NCI-H446 (cell line): ENCODE data around the gene HOXA11.

ENCODE experiments used
- DNase-seq, 2 experiments: peaks; one replicate each; lab custom pipeline; 2025; lab: John Stamatoyannopoulos, UW

HOXA11 gene

GRCh38 chr7:27169658-27170425 lies 15.2 kb downstream of the HOXA11 start:
- DNase-seq: peak in 1 of 2 experiments; percentile 58

GRCh38 chr7:27168265-27168947 lies 16.6 kb downstream of the HOXA11 start:
- peak in 1 of 2 experiments; percentile 65 for DNase-seq

- peak in 1 of 2 experiments; percentile 45 for DNase-seq
Measured at GRCh38 chr7:27167916-27168264, 17.1 kb downstream of the HOXA11 start.

- DNase-seq: no peak
Measured at GRCh38 chr7:27166531-27167505, 18.2 kb downstream of the HOXA11 start.

- DNase-seq: no peak
Measured at GRCh38 chr7:27165996-27166530, 19.0 kb downstream of the HOXA11 start.

GRCh38 chr7:27165089-27165995 lies 19.7 kb downstream of the HOXA11 start, which contains the start of gene HOXA9:
Gene HOXA9, minus strand, starts transcription at chr7:27165537. Its CDS starts 80 bp downstream, at chr7:27165457.
- no peak for DNase-seq

GRCh38 chr7:27164367-27165088 lies 20.5 kb downstream of the HOXA11 start:
- no peak for DNase-seq

- no peak for DNase-seq
Measured at GRCh38 chr7:27164045-27164366, 21.0 kb downstream of the HOXA11 start.

GRCh38 chr7:27163288-27164044 lies 21.6 kb downstream of the HOXA11 start:
- DNase-seq: no peak

GRCh38 chr7:27162561-27163287 lies 22.3 kb downstream of the HOXA11 start:
- DNase-seq: no peak

- no peak for DNase-seq
Measured at GRCh38 chr7:27161721-27162560, 23.1 kb downstream of the HOXA11 start.

- no peak for DNase-seq
Measured at GRCh38 chr7:27161214-27161720, 23.8 kb downstream of the HOXA11 start.

GRCh38 chr7:27160546-27161213 lies 24.4 kb downstream of the HOXA11 start:
- DNase-seq: peak; percentile 73 to 89

GRCh38 chr7:27160145-27160545 lies 24.9 kb downstream of the HOXA11 start:
- DNase-seq: no peak

- no peak for DNase-seq
Measured at GRCh38 chr7:27159266-27160144, 25.5 kb downstream of the HOXA11 start.
